HepG2 (cell line): ENCODE measurements around the gene CCDC197. TPM values are rescaled to one million over a fixed set of nuclear protein-coding genes. Genes with fewer than 3 reads are reported as not detected.

Source experiments
- AGO1 ChIP-seq: fragments of 200-400 bp; formaldehyde crosslinking; IDR thresholded peaks from 2 replicates; pipeline ENCODE4 v1.6.1; 2017; ENCODE audit warnings: mild to moderate bottlenecking, low read depth, low read length, moderate library complexity; ENCODE audit not compliant: poor library complexity, severe bottlenecking
- ATF2 ChIP-seq: sonication (generic); formaldehyde crosslinking; IDR thresholded peaks from 2 replicates; pipeline ENCODE4 v1.4.0; 2020; ENCODE audit warnings: missing genetic modification reagents
- CENPBD1 ChIP-seq: sonication (generic); formaldehyde crosslinking; IDR thresholded peaks from 2 replicates; pipeline ENCODE4 v1.8.0; 2022; ENCODE audit warnings: missing genetic modification reagents, low read depth, mild to moderate bottlenecking, borderline replicate concordance
- EED ChIP-seq: sonication (generic); formaldehyde crosslinking; IDR thresholded peaks from 2 replicates; pipeline ENCODE4 v1.5.0; 2020; ENCODE audit warnings: mild to moderate bottlenecking, missing genetic modification reagents
- FOXM1 ChIP-seq: sonication (generic); formaldehyde crosslinking; IDR thresholded peaks from 2 replicates; pipeline ENCODE4 v1.5.0; 2020; ENCODE audit warnings: missing genetic modification reagents
- HDAC6 ChIP-seq: fragments of 200-600 bp; sonication (generic); IDR thresholded peaks from 2 replicates; pipeline ENCODE4 v1.7.0; 2017; ENCODE audit warnings: mild to moderate bottlenecking, antibody characterized with exemption, low read length, low read depth
- HIVEP1 ChIP-seq: sonication (generic); formaldehyde crosslinking; IDR thresholded peaks from 2 replicates; pipeline ENCODE4 v1.4.0; 2020; ENCODE audit warnings: mild to moderate bottlenecking, missing genetic modification reagents
- HOXA5 ChIP-seq: sonication (generic); formaldehyde crosslinking; IDR thresholded peaks from 2 replicates; pipeline ENCODE4 v1.4.0; 2020; ENCODE audit warnings: missing genetic modification reagents
- LCORL ChIP-seq, 2 experiments: fragments of 450-650 bp in 1 of 2; sonication (generic) in 1 of 2; formaldehyde crosslinking in 1 of 2; IDR thresholded peaks; 2 replicates each; pipeline versions ENCODE4 v1.5.0 to v1.6.1; 2017 to 2020; ENCODE audit warnings: antibody characterized with exemption in 1 of 2, missing genetic modification reagents in 1 of 2
- MIXL1 ChIP-seq: IDR thresholded peaks from 2 replicates; pipeline ENCODE4 v1.6.1; 2016
- NR2F6 ChIP-seq, 2 experiments: IDR thresholded peaks; 2 replicates each; pipeline ENCODE4 v1.6.1; 2016; ENCODE audit warnings: antibody characterized with exemption in 1 of 2, mild to moderate bottlenecking in 1 of 2
- POLR2A ChIP-seq, 2 experiments: IDR thresholded peaks; 2 replicates each; pipeline ENCODE4 v1.6.1; 2011; ENCODE audit warnings: low read depth in 2 of 2, low read length in 2 of 2, mild to moderate bottlenecking in 1 of 2, moderate library complexity in 1 of 2; ENCODE audit not compliant: insufficient read depth in 1 of 2
- PRDM15 ChIP-seq: sonication (generic); formaldehyde crosslinking; IDR thresholded peaks from 2 replicates; pipeline ENCODE4 v1.4.0; 2020; ENCODE audit warnings: missing genetic modification reagents
- RCOR2 ChIP-seq: IDR thresholded peaks from 2 replicates; pipeline ENCODE4 v1.6.1; 2016; ENCODE audit warnings: missing biosample characterization, missing genetic modification reagents
- SIN3A ChIP-seq: IDR thresholded peaks from 2 replicates; pipeline ENCODE4 v1.6.1; 2011; ENCODE audit warnings: low read depth, mild to moderate bottlenecking, control low read depth, low read length, borderline replicate concordance
- SMC3 ChIP-seq: IDR thresholded peaks from 2 replicates; pipeline ENCODE4 v1.6.1; 2011; ENCODE audit warnings: low read length, improper control_type of control experiment
- SRSF9 ChIP-seq: fragments of 200-400 bp; formaldehyde crosslinking; IDR thresholded peaks from 2 replicates; pipeline ENCODE4 v1.6.1; 2018; ENCODE audit warnings: borderline replicate concordance, mild to moderate bottlenecking, low read depth, low read length; ENCODE audit not compliant: insufficient read depth, poor library complexity, severe bottlenecking
- TEAD2 ChIP-seq: sonication (generic); formaldehyde crosslinking; IDR thresholded peaks from 2 replicates; pipeline ENCODE4 v1.9.0; 2021; ENCODE audit warnings: missing genetic modification reagents
- ZNF451 ChIP-seq: sonication (generic); formaldehyde crosslinking; IDR thresholded peaks from 2 replicates; pipeline ENCODE4 v1.5.0; 2020; ENCODE audit warnings: mild to moderate bottlenecking, missing genetic modification reagents
- ZNF570 ChIP-seq: sonication (generic); formaldehyde crosslinking; IDR thresholded peaks from 2 replicates; pipeline ENCODE4 v1.4.0; 2020; ENCODE audit warnings: mild to moderate bottlenecking, missing genetic modification reagents, borderline replicate concordance
- polyA plus RNA-seq, 8 experiments: library from polyadenylated mRNA; depleted of rRNA in 3 of 8; stranded (reverse) in 7 of 8; unstranded in 1 of 8; fragments of >200 nt; fragmentation: Illumina TruSeq in 4 of 8; extraction: Trizol in 4 of 8; gene quantifications; 2 replicates each; pipeline versions ENCODE4 v1.2.1 to v1.2.3, GENCODE V29; 2011 to 2016; ENCODE audit warnings: low read depth in 4 of 8, missing spikeins in 1 of 8, mixed read lengths in 1 of 8; ENCODE audit not compliant: insufficient read depth in 1 of 8
- total RNA-seq, 5 experiments: library from RNA; depleted of rRNA; stranded (reverse); fragments of >200 nt; fragmentation: Illumina TruSeq; extraction: Trizol; gene quantifications; 2 replicates each; pipeline ENCODE4 v1.2.3, GENCODE V29; 2016; ENCODE audit warnings: low read depth in 1 of 5
- TF ChIP-seq, protein P1 (sequence below): sonication (generic); formaldehyde crosslinking; IDR thresholded peaks from 2 replicates; pipeline ENCODE4 v1.8.0; 2022; ENCODE audit warnings: low read depth, missing genetic modification reagents
- TF ChIP-seq, protein P2 (sequence below): sonication (generic); formaldehyde crosslinking; IDR thresholded peaks from 2 replicates; pipeline ENCODE4 v1.4.0; 2020; ENCODE audit warnings: missing genetic modification reagents
- TF ChIP-seq, protein P3 (sequence below): sonication (generic); formaldehyde crosslinking; IDR thresholded peaks from 2 replicates; pipeline ENCODE4 v1.8.0; 2023; ENCODE audit warnings: mild to moderate bottlenecking, missing genetic modification reagents

The CCDC197 gene
- total and polyA plus RNA-seq, 2 of the 13 experiments (the other 11 are each of a cell fraction or from before 2014, with no cell fraction given): 0.11 to 0.13 TPM

GRCh38 chr14:93953263-93953662 is 43.8 kb upstream of the CCDC197 start (continued):
- TF ChIP-seq POLR2A (IDR thresholded peaks at IDR 0.05; ENCODE audit: insufficient read depth in 1 of 2, low read depth in 2 of 2, low read length in 2 of 2): no peak
- no peak for TF ChIP-seq HDAC6
- no peak for TF ChIP-seq ZNF451 (CRISPR knock-in tag)
- TF ChIP-seq ATF2 (CRISPR knock-in tag): no peak
- no peak for TF ChIP-seq EED (CRISPR knock-in tag)
- TF ChIP-seq, protein P1, sequence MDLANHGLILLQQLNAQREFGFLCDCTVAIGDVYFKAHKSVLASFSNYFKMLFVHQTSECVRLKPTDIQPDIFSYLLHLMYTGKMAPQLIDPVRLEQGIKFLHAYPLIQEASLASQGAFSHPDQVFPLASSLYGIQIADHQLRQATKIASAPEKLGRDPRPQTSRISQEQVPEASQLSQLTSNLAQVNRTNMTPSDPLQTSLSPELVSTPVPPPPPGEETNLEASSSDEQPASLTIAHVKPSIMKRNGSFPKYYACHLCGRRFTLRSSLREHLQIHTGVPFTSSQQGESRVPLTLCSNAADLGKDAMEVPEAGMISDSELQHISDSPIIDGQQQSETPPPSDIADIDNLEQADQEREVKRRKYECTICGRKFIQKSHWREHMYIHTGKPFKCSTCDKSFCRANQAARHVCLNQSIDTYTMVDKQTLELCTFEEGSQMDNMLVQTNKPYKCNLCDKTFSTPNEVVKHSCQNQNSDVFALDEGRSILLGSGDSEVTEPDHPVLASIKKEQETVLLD (CRISPR knock-in tag): no peak
- TF ChIP-seq RCOR2 (CRISPR knock-in tag): 0 out of 2 replicates have a peak, but pooled peaks have one; percentile 14
- TF ChIP-seq AGO1: no peak
- TF ChIP-seq SIN3A: no peak
- TF ChIP-seq MIXL1 (CRISPR knock-in tag): no peak
- TF ChIP-seq FOXM1 (CRISPR knock-in tag): no peak
- TF ChIP-seq LCORL (IDR thresholded peaks at IDR 0.05): no peak
- peak; percentile 39; the same call in 1 of the 2 replicates for TF ChIP-seq LCORL (CRISPR knock-in tag; IDR thresholded peaks at IDR 0.05)
- no peak for TF ChIP-seq HOXA5 (CRISPR knock-in tag)
- no peak for TF ChIP-seq PRDM15 (CRISPR knock-in tag)
- TF ChIP-seq SMC3: peak; percentile 60
- TF ChIP-seq HIVEP1 (CRISPR knock-in tag): no peak
- no peak for TF ChIP-seq ZNF570 (CRISPR knock-in tag)
- TF ChIP-seq NR2F6 (IDR thresholded peaks at IDR 0.05): no peak
- peak; percentile 25; the same call in 1 of the 2 replicates for TF ChIP-seq NR2F6 (CRISPR knock-in tag; IDR thresholded peaks at IDR 0.05)
- TF ChIP-seq, protein P2, sequence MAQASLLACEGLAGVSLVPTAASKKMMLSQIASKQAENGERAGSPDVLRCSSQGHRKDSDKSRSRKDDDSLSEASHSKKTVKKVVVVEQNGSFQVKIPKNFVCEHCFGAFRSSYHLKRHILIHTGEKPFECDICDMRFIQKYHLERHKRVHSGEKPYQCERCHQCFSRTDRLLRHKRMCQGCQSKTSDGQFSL (CRISPR knock-in tag): no peak
- TF ChIP-seq CENPBD1 (CRISPR knock-in tag): no peak
- TF ChIP-seq, protein P3, sequence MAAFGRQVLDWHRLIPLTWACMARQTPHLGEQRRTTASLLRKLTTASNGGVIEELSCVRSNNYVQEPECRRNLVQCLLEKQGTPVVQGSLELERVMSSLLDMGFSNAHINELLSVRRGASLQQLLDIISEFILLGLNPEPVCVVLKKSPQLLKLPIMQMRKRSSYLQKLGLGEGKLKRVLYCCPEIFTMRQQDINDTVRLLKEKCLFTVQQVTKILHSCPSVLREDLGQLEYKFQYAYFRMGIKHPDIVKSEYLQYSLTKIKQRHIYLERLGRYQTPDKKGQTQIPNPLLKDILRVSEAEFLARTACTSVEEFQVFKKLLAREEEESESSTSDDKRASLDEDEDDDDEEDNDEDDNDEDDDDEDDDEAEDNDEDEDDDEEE (CRISPR knock-in tag): no peak
- TF ChIP-seq SRSF9: no peak
- TF ChIP-seq TEAD2 (CRISPR knock-in tag): no peak
